Measurements from ENCODE around the gene PCDHB16. TPM values are rescaled to one million over a fixed set of nuclear protein-coding genes. Genes with fewer than 3 reads are reported as not detected.
"Not testable (repeated sequence)": the region's sequence is repeated elsewhere in the genome, so short reads cannot be mapped to it uniquely, and the experiment has no call there.

The PCDHB16 gene
- total RNA-seq = 2.1 TPM
- polyA plus RNA-seq (ENCODE audit: insufficient read depth in 1 of 8, insufficient read length in 8 of 8, low replicate concordance in 1 of 8) = 1 to 10 TPM; 2.9 to 6.5 (median 4.7) TPM
- long read RNA-seq, donor 1, full-length matches to known transcripts = 3 of 3 reads
- long read RNA-seq, donor 1, partial matches to known transcripts = 0 of 3 reads
- long read RNA-seq, donor 1, other reads (novel, unspliced or antisense) = 0 of 3 reads
- long read RNA-seq, donor 2, full-length matches to known transcripts = 1 of 1 reads
- long read RNA-seq, donor 2, partial matches to known transcripts = 0 of 1 reads
- long read RNA-seq, donor 2, other reads (novel, unspliced or antisense) = 0 of 1 reads
- long read RNA-seq, donor 3, full-length matches to known transcripts = 6 of 6 reads
- long read RNA-seq, donor 3, partial matches to known transcripts = 0 of 6 reads
- long read RNA-seq, donor 3, other reads (novel, unspliced or antisense) = 0 of 6 reads
- long read RNA-seq, donor 4, full-length matches to known transcripts = 8 of 8 reads
- long read RNA-seq, donor 4, partial matches to known transcripts = 0 of 8 reads
- long read RNA-seq, donor 4, other reads (novel, unspliced or antisense) = 0 of 8 reads
- long read RNA-seq, donor 5, full-length matches to known transcripts = 19 of 19 reads
- long read RNA-seq, donor 5, partial matches to known transcripts = 0 of 19 reads
- long read RNA-seq, donor 5, other reads (novel, unspliced or antisense) = 0 of 19 reads
- long read RNA-seq, donor 6, full-length matches to known transcripts = 6 of 6 reads
- long read RNA-seq, donor 6, partial matches to known transcripts = 0 of 6 reads
- long read RNA-seq, donor 6, other reads (novel, unspliced or antisense) = 0 of 6 reads
- long read RNA-seq, donor 7, full-length matches to known transcripts = 6 of 6 reads
- long read RNA-seq, donor 7, partial matches to known transcripts = 0 of 6 reads
- long read RNA-seq, donor 7, other reads (novel, unspliced or antisense) = 0 of 6 reads
- long read RNA-seq, donor 8, full-length matches to known transcripts = 6 of 6 reads
- long read RNA-seq, donor 8, partial matches to known transcripts = 0 of 6 reads
- long read RNA-seq, donor 8, other reads (novel, unspliced or antisense) = 0 of 6 reads
- long read RNA-seq, donor 9, full-length matches to known transcripts = 7 of 7 reads
- long read RNA-seq, donor 9, partial matches to known transcripts = 0 of 7 reads
- long read RNA-seq, donor 9, other reads (novel, unspliced or antisense) = 0 of 7 reads
- long read RNA-seq, donor 10, full-length matches to known transcripts = 11 of 11 reads
- long read RNA-seq, donor 10, partial matches to known transcripts = 0 of 11 reads
- long read RNA-seq, donor 10, other reads (novel, unspliced or antisense) = 0 of 11 reads
- long read RNA-seq, donor 11, full-length matches to known transcripts = 12 of 12 reads
- long read RNA-seq, donor 11, partial matches to known transcripts = 0 of 12 reads
- long read RNA-seq, donor 11, other reads (novel, unspliced or antisense) = 0 of 12 reads

DNA sequence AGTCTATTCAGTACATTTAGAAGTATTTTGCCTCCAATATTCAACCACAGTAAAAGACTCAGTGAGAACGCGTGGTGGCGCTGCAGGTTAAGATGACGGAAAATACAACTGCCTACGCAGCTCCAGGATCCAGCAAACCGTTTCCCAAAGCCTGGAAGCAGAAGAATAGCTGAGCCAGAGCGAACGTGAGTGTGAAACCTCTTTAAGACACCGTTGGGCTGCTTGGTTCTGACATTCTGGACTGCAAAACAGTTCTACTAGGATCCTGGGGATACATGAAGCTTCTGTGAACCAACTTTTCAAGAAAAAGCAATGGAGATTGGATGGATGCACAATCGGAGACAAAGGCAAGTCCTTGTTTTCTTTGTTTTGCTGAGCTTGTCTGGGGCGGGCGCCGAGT is at the start of gene PCDHB16:
TSS of gene PCDHB16 (plus strand) at position 140 of the 400 bp plus-strand sequence. CDS start at position 313, 173 bp downstream.
- peaks cover 27% of the 10 kb centered on the region for H3K9me3 ChIP-seq (replicated peaks; ENCODE audit: control insufficient read depth, low read depth, low read length)
- H3K4me3 ChIP-seq (ENCODE audit: low read length) = peak within 1 kb of the TSS; percentile 28
- no peak within 1 kb of the TSS for H3K27ac ChIP-seq (ENCODE audit: low read length)
- WGBS (ENCODE audit: insufficient coverage) = 8% methylated on average over 13 of the region's 13 CpGs
- no peaks in the 10 kb centered on the region for H3K36me3 ChIP-seq (ENCODE audit: control insufficient read depth, insufficient read depth, low read length)
- H3K4me1 ChIP-seq (ENCODE audit: control insufficient read depth, insufficient read depth, low read length) = no peaks in the 10 kb centered on the region
- H3K27me3 ChIP-seq (ENCODE audit: control insufficient read depth, insufficient read depth, low read length) = peaks cover 13% of the 10 kb centered on the region
- DNase-seq = peak; percentile 55

GRCh38 chr5:141135030-141135717 is 47.0 kb upstream of the PCDHB16 start, which contains the start of gene PCDHB5:
Gene PCDHB5, plus strand, starts transcription at chr5:141135206. Its CDS starts 229 bp downstream, at chr5:141135435.
- DNase-seq = peak; percentile 10
- 14% methylated on average over 21 of the region's 22 CpGs for WGBS (ENCODE audit: insufficient coverage)
- H3K36me3 ChIP-seq (ENCODE audit: control insufficient read depth, insufficient read depth, low read length) = no peaks in the 10 kb centered on the region
- H3K9me3 ChIP-seq (replicated peaks; ENCODE audit: control insufficient read depth, low read depth, low read length) = peaks cover 36% of the 10 kb centered on the region
- H3K4me3 ChIP-seq (ENCODE audit: low read length) = peak within 1 kb of the TSS; percentile 29
- no peak within 1 kb of the TSS for H3K27ac ChIP-seq (ENCODE audit: low read length)
- peaks cover 6% of the 10 kb centered on the region for H3K27me3 ChIP-seq (ENCODE audit: control insufficient read depth, insufficient read depth, low read length)
- no peaks in the 10 kb centered on the region for H3K4me1 ChIP-seq (ENCODE audit: control insufficient read depth, insufficient read depth, low read length)

DNA sequence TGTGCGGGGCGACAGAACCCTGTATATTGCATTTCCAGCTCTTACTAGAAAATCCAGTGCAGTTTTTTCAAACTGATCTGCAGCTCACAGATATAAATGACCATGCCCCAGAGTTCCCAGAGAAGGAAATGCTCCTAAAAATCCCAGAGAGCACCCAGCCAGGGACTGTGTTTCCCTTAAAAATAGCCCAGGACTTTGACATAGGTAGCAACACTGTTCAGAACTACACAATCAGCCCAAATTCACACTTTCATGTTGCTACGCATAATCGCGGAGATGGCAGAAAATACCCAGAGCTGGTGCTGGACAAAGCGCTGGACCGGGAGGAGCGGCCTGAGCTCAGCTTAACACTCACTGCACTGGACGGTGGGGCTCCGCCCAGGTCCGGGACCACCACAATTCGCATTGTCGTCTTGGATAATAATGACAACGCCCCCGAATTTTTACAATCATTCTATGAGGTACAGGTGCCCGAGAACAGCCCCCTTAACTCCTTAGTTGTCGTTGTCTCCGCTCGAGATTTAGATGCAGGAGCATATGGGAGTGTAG is 46.4 kb upstream of the PCDHB16 start:
- H3K27me3 ChIP-seq (ENCODE audit: control insufficient read depth, insufficient read depth, low read length) = peaks cover 6% of the 10 kb centered on the region
- peak overlapping the region; percentile 29 for H3K4me3 ChIP-seq (ENCODE audit: low read length)
- DNase-seq = no peak
- no peaks in the 10 kb centered on the region for H3K36me3 ChIP-seq (ENCODE audit: control insufficient read depth, insufficient read depth, low read length)
- 37% methylated on average over 14 of the region's 19 CpGs for WGBS (ENCODE audit: insufficient coverage)
- H3K4me1 ChIP-seq (ENCODE audit: control insufficient read depth, insufficient read depth, low read length) = no peaks in the 10 kb centered on the region
- H3K9me3 ChIP-seq (replicated peaks; ENCODE audit: control insufficient read depth, low read depth, low read length) = peaks cover 36% of the 10 kb centered on the region
- no peak overlapping the region for H3K27ac ChIP-seq (ENCODE audit: low read length)

DNA sequence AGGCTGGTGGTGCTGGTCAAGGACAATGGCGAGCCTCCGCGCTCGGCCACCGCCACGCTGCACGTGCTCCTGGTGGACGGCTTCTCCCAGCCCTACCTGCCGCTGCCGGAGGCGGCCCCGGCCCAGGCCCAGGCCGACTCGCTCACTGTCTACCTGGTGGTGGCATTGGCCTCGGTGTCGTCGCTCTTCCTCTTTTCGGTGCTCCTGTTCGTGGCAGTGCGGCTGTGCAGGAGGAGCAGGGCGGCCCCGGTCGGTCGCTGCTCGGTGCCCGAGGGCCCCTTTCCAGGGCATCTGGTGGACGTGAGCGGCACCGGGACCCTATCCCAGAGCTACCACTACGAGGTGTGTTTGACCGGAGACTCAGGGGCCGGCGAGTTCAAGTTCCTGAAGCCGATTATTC is 44.8 kb upstream of the PCDHB16 start:
- H3K36me3 ChIP-seq (ENCODE audit: control insufficient read depth, insufficient read depth, low read length); H3K4me1 ChIP-seq (ENCODE audit: control insufficient read depth, insufficient read depth, low read length); H3K4me3 ChIP-seq (ENCODE audit: low read length); DNase-seq; H3K27ac ChIP-seq (ENCODE audit: low read length); H3K27me3 ChIP-seq (ENCODE audit: control insufficient read depth, insufficient read depth, low read length): not testable (repeated sequence)
- H3K9me3 ChIP-seq (replicated peaks; ENCODE audit: control insufficient read depth, low read depth, low read length) = peaks cover 36% of the 10 kb centered on the region
- WGBS (ENCODE audit: insufficient coverage) = 47% methylated on average over 22 of the region's 34 CpGs

DNA sequence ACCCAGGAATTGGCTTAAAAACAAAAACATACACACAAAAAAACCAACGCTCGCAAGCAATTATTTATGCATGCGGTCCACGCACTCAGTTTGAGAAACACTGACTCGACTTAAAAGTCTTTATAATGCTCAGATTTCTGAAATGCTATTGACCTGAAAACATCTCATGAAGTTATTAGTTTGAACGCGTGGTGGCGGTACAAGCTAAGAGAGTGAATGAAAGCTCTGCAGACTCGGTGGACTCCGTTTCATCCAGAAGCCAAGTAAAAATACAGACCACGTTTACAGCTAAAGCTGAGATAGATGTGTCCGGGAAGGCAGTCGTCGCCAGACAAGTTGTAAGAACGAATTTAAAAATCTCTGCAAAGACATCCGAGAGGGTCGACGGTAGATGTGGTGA is 32.4 kb upstream of the PCDHB16 start, which contains the start of gene PCDHB6:
TSS of gene PCDHB6 (plus strand) at position 246 of the 400 bp plus-strand sequence. CDS start 201 bp downstream, outside the sequence.
- H3K27me3 ChIP-seq (ENCODE audit: control insufficient read depth, insufficient read depth, low read length) = peaks cover 9% of the 10 kb centered on the region
- H3K27ac ChIP-seq (ENCODE audit: low read length) = no peak within 1 kb of the TSS
- H3K4me3 ChIP-seq (ENCODE audit: low read length) = no peak within 1 kb of the TSS
- peaks cover 23% of the 10 kb centered on the region for H3K9me3 ChIP-seq (replicated peaks; ENCODE audit: control insufficient read depth, low read depth, low read length)
- H3K4me1 ChIP-seq (ENCODE audit: control insufficient read depth, insufficient read depth, low read length) = no peaks in the 10 kb centered on the region
- H3K36me3 ChIP-seq (ENCODE audit: control insufficient read depth, insufficient read depth, low read length) = no peaks in the 10 kb centered on the region
- WGBS (ENCODE audit: insufficient coverage) = 10% methylated on average over 12 of the region's 18 CpGs
- peak; percentile 11 for DNase-seq

DNA sequence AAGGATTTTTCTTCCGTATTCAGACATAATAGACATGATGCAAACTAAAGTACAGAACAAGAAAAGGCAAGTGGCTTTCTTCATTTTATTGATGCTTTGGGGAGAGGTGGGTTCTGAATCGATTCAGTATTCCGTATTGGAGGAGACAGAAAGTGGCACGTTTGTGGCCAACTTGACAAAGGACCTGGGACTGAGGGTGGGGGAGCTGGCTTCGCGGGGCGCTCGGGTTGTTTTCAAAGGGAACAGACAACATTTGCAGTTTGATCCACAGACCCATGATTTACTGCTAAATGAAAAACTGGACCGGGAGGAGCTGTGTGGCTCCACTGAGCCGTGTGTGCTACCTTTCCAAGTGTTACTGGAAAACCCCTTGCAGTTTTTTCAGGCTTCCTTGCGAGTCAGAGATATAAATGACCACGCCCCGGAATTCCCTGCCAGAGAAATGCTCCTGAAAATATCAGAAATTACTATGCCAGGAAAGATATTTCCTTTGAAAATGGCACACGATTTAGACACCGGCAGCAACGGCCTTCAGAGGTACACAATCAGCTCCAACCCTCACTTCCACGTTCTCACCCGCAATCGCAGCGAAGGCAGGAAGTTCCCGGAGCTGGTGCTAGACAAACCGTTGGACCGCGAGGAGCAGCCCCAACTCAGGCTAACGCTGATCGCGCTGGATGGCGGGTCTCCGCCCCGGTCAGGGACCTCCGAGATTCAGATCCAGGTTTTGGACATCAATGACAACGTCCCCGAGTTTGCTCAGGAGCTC is 31.8 kb upstream of the PCDHB16 start:
- peaks cover 9% of the 10 kb centered on the region for H3K27me3 ChIP-seq (ENCODE audit: control insufficient read depth, insufficient read depth, low read length)
- H3K4me3 ChIP-seq (ENCODE audit: low read length) = no peak overlapping the region
- 34% methylated on average over 28 of the region's 33 CpGs for WGBS (ENCODE audit: insufficient coverage)
- H3K4me1 ChIP-seq (ENCODE audit: control insufficient read depth, insufficient read depth, low read length) = no peaks in the 10 kb centered on the region
- H3K27ac ChIP-seq (ENCODE audit: low read length) = no peak overlapping the region
- H3K36me3 ChIP-seq (ENCODE audit: control insufficient read depth, insufficient read depth, low read length) = no peaks in the 10 kb centered on the region
- peaks cover 24% of the 10 kb centered on the region for H3K9me3 ChIP-seq (replicated peaks; ENCODE audit: control insufficient read depth, low read depth, low read length)
- no peak for DNase-seq

GRCh38 chr5:141150993-141151325 is 31.2 kb upstream of the PCDHB16 start:
- no peak overlapping the region for H3K27ac ChIP-seq (ENCODE audit: low read length)
- no peaks in the 10 kb centered on the region for H3K36me3 ChIP-seq (ENCODE audit: control insufficient read depth, insufficient read depth, low read length)
- no peaks in the 10 kb centered on the region for H3K4me1 ChIP-seq (ENCODE audit: control insufficient read depth, insufficient read depth, low read length)
- DNase-seq = no peak
- H3K9me3 ChIP-seq (replicated peaks; ENCODE audit: control insufficient read depth, low read depth, low read length) = peaks cover 29% of the 10 kb centered on the region
- 41% methylated on average over 7 of the region's 13 CpGs for WGBS (ENCODE audit: insufficient coverage)
- H3K27me3 ChIP-seq (ENCODE audit: control insufficient read depth, insufficient read depth, low read length) = peaks cover 11% of the 10 kb centered on the region
- H3K4me3 ChIP-seq (ENCODE audit: low read length) = no peak overlapping the region

DNA sequence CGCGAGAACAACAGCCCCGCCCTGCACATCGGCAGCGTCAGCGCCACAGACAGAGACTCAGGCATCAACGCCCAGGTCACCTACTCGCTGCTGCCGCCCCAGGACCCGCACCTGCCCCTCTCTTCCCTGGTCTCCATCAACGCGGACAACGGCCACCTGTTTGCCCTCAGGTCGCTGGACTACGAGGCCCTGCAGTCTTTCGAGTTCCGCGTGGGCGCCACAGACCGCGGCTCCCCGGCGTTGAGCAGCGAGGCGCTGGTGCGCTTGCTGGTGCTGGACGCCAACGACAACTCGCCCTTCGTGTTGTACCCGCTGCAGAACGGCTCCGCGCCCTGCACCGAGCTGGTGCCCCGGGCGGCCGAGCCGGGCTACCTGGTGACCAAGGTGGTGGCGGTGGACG is 30.6 kb upstream of the PCDHB16 start:
- peaks cover 36% of the 10 kb centered on the region for H3K9me3 ChIP-seq (replicated peaks; ENCODE audit: control insufficient read depth, low read depth, low read length)
- WGBS (ENCODE audit: insufficient coverage) = 37% methylated on average over 17 of the region's 41 CpGs
- H3K27me3 ChIP-seq (ENCODE audit: control insufficient read depth, insufficient read depth, low read length) = peaks cover 16% of the 10 kb centered on the region
- not testable (repeated sequence) for DNase-seq; H3K27ac ChIP-seq (ENCODE audit: low read length); H3K4me1 ChIP-seq (ENCODE audit: control insufficient read depth, insufficient read depth, low read length); H3K36me3 ChIP-seq (ENCODE audit: control insufficient read depth, insufficient read depth, low read length); H3K4me3 ChIP-seq (ENCODE audit: low read length)

Data from muscle of leg (tissue), 16 donors.